GM19043 (cell line): ENCODE data around the gene TBPL1.
"Not testable (repeated sequence)": the region's sequence is repeated elsewhere in the genome, so short reads cannot be mapped to it uniquely, and the experiment has no call there.

Source experiments
- ATAC-seq: cut with Tn5 transposase; IDR thresholded peaks from one replicate; pipeline ENCODE4 v1.9.1; 2021; ENCODE audit warnings: low read depth; ENCODE audit not compliant: unreplicated experiment

The TBPL1 gene

GRCh38 chr6:133952815-133953633 lies at the start of gene TBPL1:
Gene TBPL1 (plus strand): TSS chr6:133953224. CDS start chr6:133980126, 26,902 bp downstream.
- ATAC-seq: peak; percentile 77

DNA sequence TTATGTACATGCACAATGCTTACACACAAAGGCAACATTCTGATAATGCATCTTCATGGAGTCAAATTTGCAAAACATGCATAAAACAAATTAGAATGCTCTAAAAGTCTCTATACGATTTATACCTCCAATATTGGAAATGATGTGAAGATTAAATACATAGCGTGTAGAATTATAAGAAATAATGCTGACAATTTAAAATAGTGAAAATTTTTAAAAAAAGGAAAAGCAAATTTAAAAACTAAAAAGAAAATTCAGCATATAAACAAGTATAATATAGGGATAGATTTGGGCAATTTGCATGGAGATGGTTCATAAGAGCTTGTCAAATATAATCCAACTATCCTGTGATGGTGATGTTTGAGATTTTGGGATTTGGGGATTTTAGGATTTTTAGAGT lies 49.2 kb upstream of the TBPL1 start:
- ATAC-seq: no peak

- no peak for ATAC-seq
These were observed 47.0 kb upstream of the TBPL1 start for GRCh38 chr6:133906050-133906449.

DNA sequence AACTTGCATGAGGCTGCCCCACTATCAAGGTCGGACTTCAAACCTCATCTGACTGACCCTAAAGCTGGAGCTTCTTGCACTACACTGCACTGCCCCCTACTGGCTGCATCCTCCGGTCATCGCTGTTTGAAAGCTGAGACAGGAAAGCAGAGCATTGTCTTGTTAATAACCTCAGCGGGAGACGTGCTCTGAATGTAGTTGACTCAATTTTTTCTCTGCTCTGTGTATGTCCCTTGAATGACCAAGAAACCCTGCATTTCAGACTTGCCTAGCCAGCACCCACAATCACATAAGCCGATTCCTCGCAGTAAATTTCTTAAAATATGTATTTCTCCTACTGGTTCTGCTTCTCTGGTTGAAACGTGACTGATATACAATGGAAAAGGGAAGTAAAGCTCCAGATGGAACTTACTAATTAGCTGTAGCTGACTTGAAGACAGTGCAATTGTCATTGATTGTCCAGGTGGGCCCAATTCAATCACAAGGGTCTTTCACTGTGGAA lies 36.3 kb upstream of the TBPL1 start:
- ATAC-seq: peak; percentile 72

GRCh38 chr6:133917781-133918180 lies 35.2 kb upstream of the TBPL1 start:
- ATAC-seq: no peak

DNA sequence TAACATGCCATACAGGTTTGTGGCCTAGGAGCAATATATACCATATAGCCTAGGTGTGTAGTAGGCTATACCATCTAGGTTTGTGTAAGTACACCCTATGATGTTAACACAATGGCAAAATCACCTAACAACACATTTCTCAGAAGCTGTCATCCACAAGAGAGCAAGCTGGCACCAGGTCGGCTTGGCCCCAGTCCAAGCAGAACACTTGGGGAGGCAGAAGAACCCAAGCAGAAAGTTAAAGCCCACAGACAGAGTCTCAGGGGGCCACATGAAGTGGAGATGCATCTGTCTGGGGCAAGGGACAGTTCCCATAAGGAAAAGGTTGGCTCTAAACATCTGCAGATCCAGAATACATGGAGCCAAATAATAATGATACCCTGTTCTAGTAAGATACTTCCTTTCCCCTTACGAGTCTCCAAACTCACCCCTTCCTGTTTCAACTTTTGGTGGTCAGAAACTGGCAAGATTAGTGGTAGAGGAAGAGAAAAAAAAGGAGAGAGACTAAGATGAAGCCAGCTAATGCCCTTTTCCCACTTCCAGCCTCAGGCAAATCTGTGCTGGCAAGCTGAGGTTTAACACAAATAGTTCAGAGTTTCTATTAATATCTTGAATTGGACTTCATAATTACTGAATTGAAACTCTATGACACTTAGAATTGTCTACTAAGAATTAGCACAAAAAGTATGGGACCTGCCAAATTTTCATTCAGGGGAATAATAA lies 34.7 kb upstream of the TBPL1 start:
- no peak for ATAC-seq

DNA sequence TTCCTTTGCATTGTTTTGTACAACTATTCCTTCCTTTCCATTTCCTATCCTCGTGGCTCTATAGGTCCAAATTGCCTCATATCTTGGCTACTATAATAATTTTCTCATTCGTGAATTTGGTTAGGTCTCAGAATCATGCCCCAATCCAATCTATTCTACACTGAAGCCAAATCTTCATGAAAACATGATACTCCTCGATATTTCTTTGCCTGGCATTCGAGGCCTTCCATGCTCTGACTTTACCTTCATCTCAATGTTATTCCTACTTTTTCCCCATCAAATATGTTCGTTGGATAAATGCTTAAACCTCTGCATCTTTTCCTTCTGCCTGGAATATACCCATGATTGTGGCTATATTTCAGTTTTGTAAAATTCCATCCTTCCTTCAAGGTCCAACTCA lies 33.7 kb upstream of the TBPL1 start:
- ATAC-seq: no peak

- peak; percentile 47 for ATAC-seq
These were observed 31.7 kb upstream of the TBPL1 start for GRCh38 chr6:133921249-133921859.

- peak; percentile 86 for ATAC-seq
These were observed 29.0 kb upstream of the TBPL1 start for GRCh38 chr6:133923938-133924593.

DNA sequence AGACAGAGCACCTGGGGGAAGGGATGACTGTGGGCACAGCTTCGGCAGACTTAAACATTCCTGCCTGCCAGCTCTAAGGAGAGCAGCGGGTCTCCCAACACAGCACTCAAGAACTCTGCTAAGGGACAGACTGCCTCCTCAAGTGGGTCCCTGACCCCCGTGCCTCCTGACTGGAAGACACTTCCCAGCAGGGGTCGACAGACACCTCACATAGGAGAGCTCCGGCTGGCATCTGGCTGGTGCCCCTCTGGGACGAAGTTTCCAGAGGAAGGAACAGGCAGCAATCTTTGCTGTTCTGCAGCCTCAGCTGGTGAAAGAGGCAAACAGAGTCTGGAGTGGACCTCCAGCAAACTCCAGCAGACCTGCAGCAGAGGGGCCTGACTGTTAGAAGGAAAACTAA lies 21.8 kb upstream of the TBPL1 start:
- not testable (repeated sequence) for ATAC-seq

- not testable (repeated sequence) for ATAC-seq
These were observed 16.7 kb upstream of the TBPL1 start for GRCh38 chr6:133936352-133936751.

DNA sequence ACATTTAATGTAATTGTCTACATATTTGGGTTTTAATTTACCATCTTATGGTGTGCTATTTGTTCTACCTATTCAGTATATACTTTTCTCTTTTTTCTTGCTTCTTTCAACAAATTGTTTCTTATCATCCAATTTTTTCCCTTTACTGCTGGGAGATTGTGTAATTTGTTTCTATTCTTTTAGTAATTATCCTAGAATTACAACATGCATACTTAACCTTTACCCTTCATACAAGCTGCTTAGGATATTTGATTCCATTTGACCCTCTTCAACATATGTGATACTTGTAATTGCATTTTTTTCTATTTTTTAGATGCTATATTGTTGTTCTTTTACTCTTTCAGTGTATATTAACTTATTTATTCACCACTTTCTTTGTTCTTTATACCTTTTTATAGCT lies 15.1 kb upstream of the TBPL1 start:
- ATAC-seq: no peak

GRCh38 chr6:133938533-133938932 lies 14.5 kb upstream of the TBPL1 start:
- no peak for ATAC-seq

GRCh38 chr6:133939778-133940667 lies 13.0 kb upstream of the TBPL1 start:
- no peak for ATAC-seq

GRCh38 chr6:133945158-133945557 lies 7.9 kb upstream of the TBPL1 start:
- ATAC-seq: no peak

DNA sequence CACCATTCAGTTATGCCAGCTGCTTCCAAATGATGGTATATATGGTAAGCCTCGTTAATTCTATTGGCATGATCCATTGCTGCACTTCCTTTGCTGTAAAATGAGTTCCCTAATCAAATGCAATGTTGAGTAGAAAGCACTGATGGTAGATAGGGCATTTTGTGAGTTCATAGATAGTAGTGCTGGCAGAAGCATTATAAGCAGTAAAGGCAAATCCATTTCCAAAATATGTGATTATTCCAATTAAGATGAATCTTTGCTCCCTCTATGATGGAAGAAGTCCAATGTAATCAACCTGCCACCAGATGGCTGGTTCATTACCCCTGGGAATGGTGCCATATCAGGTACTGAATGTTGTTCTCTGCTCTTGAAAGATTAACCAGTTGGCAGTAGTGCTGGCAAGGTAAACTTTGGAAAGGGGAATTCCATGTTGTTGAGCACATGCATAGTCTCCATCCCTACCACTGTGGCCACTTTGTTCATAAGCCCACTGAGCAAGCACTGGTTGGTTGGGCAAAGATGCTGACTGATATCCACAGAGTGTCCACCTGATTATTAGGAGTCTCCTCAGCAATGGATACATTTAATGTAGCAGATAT lies 5.6 kb upstream of the TBPL1 start:
- ATAC-seq: no peak

GRCh38 chr6:133948472-133948871 lies 4.6 kb upstream of the TBPL1 start:
- no peak for ATAC-seq

DNA sequence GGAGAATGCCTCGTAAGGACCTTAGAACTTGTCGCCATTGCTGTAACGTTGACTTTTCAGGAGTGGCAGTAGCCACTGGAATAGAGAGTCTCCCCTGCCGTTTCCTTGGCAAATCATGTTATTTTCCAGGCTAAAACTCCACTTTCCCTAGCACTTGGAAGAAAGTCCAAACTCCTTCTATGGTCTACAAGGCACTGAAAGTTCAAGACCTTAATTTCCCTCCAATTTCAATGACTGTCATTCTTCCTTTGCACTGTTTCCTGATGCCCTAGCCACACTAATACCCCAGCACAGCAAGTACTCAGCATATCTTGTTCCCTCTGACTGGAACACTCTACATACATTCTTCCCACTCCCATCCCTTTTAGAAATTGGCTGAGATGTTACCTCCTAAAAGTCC lies 1.8 kb upstream of the TBPL1 start:
- ATAC-seq: no peak
